IMR-90 (cell line): ENCODE measurements around the gene JMJD8. TPM values are rescaled to one million over a fixed set of nuclear protein-coding genes. Genes with fewer than 3 reads are reported as not detected.

Experiments
- ATAC-seq: fragments of 200-7000 bp; cut with Tn5 transposase; 2 replicates; pipeline ENCODE4 v1.9.1; 2020; ENCODE audit warnings: low read depth, mild to moderate bottlenecking, moderate library complexity
- BruUV-seq: library from RNA; stranded (reverse); fragments of 400-500 nt; replicated peaks from 2 replicates; lab custom pipeline; 2021; lab: Mats Ljungman, UMichigan
- CTCF ChIA-PET: fragments of 300-600 bp; formaldehyde crosslinking; extraction: SDS; loops from one replicate; lab custom pipeline; 2021; ENCODE audit warnings: antibody characterized with exemption; lab: Yijun Ruan, JAX
- POLR2A ChIA-PET: fragments of 300-600 bp; sonication (Branson Sonifier 250); formaldehyde crosslinking; loops from one replicate; lab custom pipeline; 2022; ENCODE audit warnings: antibody characterized with exemption; ENCODE audit not compliant: unreplicated experiment; lab: Charles Lee
- DNase-seq: peaks from one replicate; pipeline ENCODE4 v3.0.0; 2013
- H2AFZ ChIP-seq: replicated peaks from 2 replicates; pipeline ENCODE3; 2013; ENCODE audit warnings: low read length, mild to moderate bottlenecking; ENCODE audit not compliant: poor library complexity
- H2AK5ac ChIP-seq: 2 replicates; pipeline ENCODE4 v1.6.1; 2013; ENCODE audit warnings: low read depth, low read length, inconsistent platforms
- H2AK9ac ChIP-seq: replicated peaks from 2 replicates; pipeline ENCODE3; 2013; ENCODE audit warnings: mild to moderate bottlenecking, low read depth, low read length, moderate library complexity; ENCODE audit not compliant: poor library complexity
- H2BK120ac ChIP-seq: 2 replicates; pipeline ENCODE4 v1.6.1; 2013; ENCODE audit warnings: low read depth, low read length, inconsistent platforms
- H2BK15ac ChIP-seq: 3 replicates; pipeline ENCODE4 v1.6.1; 2013; ENCODE audit warnings: low read depth, low read length, inconsistent platforms
- H2BK20ac ChIP-seq: 2 replicates; pipeline ENCODE4 v1.6.1; 2013; ENCODE audit warnings: low read depth, mild to moderate bottlenecking, inconsistent platforms, low read length, moderate library complexity
- H2BK5ac ChIP-seq: 2 replicates; pipeline ENCODE4 v1.6.1; 2013; ENCODE audit warnings: mild to moderate bottlenecking, low read depth, low read length, inconsistent platforms; ENCODE audit not compliant: poor library complexity, severe bottlenecking
- H3K14ac ChIP-seq: replicated peaks from 2 replicates; pipeline ENCODE4 v1.6.1; 2013; ENCODE audit warnings: low read depth, low read length, inconsistent platforms
- H3K18ac ChIP-seq: 2 replicates; pipeline ENCODE4 v1.6.1; 2013; ENCODE audit warnings: low read depth, low read length, control low read depth
- H3K23ac ChIP-seq: 2 replicates; pipeline ENCODE4 v1.6.1; 2013; ENCODE audit warnings: low read depth, low read length, inconsistent platforms
- H3K27ac ChIP-seq: 2 replicates; pipeline ENCODE4 v1.5.1; 2013; ENCODE audit warnings: mild to moderate bottlenecking, control low read depth, low read length; ENCODE audit not compliant: insufficient read depth
- H3K27me3 ChIP-seq: 2 replicates; pipeline ENCODE4 v1.6.1; 2013; ENCODE audit warnings: low read length; ENCODE audit not compliant: control insufficient read depth, insufficient read depth
- H3K36me3 ChIP-seq: 2 replicates; pipeline ENCODE4 v1.6.1; 2013; ENCODE audit warnings: low read length, mixed read lengths; ENCODE audit not compliant: control insufficient read depth, insufficient read depth
- H3K4ac ChIP-seq: 2 replicates; pipeline ENCODE4 v1.6.1; 2013; ENCODE audit warnings: low read depth, low read length, inconsistent platforms
- H3K4me1 ChIP-seq: 2 replicates; pipeline ENCODE4 v1.6.1; 2013; ENCODE audit warnings: low read length, mixed read lengths; ENCODE audit not compliant: control insufficient read depth, insufficient read depth
- H3K4me2 ChIP-seq: 2 replicates; pipeline ENCODE4 v1.6.1; 2013; ENCODE audit warnings: low read depth, mild to moderate bottlenecking, control low read depth, low read length, moderate library complexity
- H3K4me3 ChIP-seq: 2 replicates; pipeline ENCODE4 v1.5.1; 2013; ENCODE audit warnings: low read depth, mild to moderate bottlenecking, control low read depth, low read length, moderate library complexity; ENCODE audit not compliant: insufficient read depth
- H3K56ac ChIP-seq: 2 replicates; pipeline ENCODE4 v1.6.1; 2013; ENCODE audit warnings: low read length, inconsistent platforms; ENCODE audit not compliant: insufficient read depth; ENCODE audit errors: extremely low read depth
- H3K79me1 ChIP-seq, 2 experiments: 2 replicates each; pipeline ENCODE4 v1.6.1; 2013; ENCODE audit warnings: low read length in 2 of 2, inconsistent platforms in 1 of 2, low read depth in 1 of 2
- H3K9ac ChIP-seq: 2 replicates; pipeline ENCODE4 v1.6.1; 2013; ENCODE audit warnings: low read depth, low read length, control low read depth
- H3K9me1 ChIP-seq: 2 replicates; pipeline ENCODE4 v1.6.1; 2013; ENCODE audit warnings: low read length, inconsistent platforms; ENCODE audit not compliant: insufficient read depth
- H3K9me3 ChIP-seq: 2 replicates; pipeline ENCODE4 v1.6.1; 2013; ENCODE audit warnings: low read length; ENCODE audit not compliant: control insufficient read depth, insufficient read depth
- H4K20me1 ChIP-seq: 2 replicates; pipeline ENCODE4 v1.6.1; 2013; ENCODE audit warnings: low read length, inconsistent platforms; ENCODE audit not compliant: insufficient read depth
- H4K5ac ChIP-seq: 2 replicates; pipeline ENCODE4 v1.6.1; 2013; ENCODE audit warnings: mild to moderate bottlenecking, low read depth, low read length, control low read depth
- H4K8ac ChIP-seq, 2 experiments: 2 replicates each; pipeline ENCODE4 v1.6.1; 2013; ENCODE audit warnings: low read depth in 2 of 2, low read length in 2 of 2, control low read depth in 1 of 2, inconsistent platforms in 1 of 2
- H4K91ac ChIP-seq: 2 replicates; pipeline ENCODE4 v1.6.1; 2013; ENCODE audit warnings: low read depth, low read length, inconsistent platforms; ENCODE audit not compliant: insufficient read depth
- FOS ChIP-seq: fragments of 150-350 bp; IDR thresholded peaks from 2 replicates; pipeline ENCODE4 v1.6.1; 2016; ENCODE audit warnings: low read depth, low read length
- MAFK ChIP-seq: IDR thresholded peaks from 2 replicates; pipeline ENCODE4 v1.6.1; 2012; ENCODE audit warnings: low read depth, low read length, improper control_type of control experiment
- MAZ ChIP-seq: IDR thresholded peaks from 2 replicates; pipeline ENCODE4 v1.6.1; 2012; ENCODE audit warnings: low read depth, mild to moderate bottlenecking, low read length, improper control_type of control experiment, moderate library complexity, borderline replicate concordance
- MXI1 ChIP-seq: IDR thresholded peaks from 2 replicates; pipeline ENCODE4 v1.6.1; 2012; ENCODE audit warnings: low read depth, mild to moderate bottlenecking, low read length, moderate library complexity, borderline replicate concordance
- NFE2L2 ChIP-seq: fragments of 150-350 bp; IDR thresholded peaks from 2 replicates; pipeline ENCODE4 v1.6.1; 2016; ENCODE audit warnings: low read depth, mild to moderate bottlenecking, low read length
- POLR2A ChIP-seq: IDR thresholded peaks from 2 replicates; pipeline ENCODE4 v1.6.1; 2012; ENCODE audit warnings: mild to moderate bottlenecking, low read depth, low read length
- RCOR1 ChIP-seq: IDR thresholded peaks from 2 replicates; pipeline ENCODE4 v1.6.1; 2012; ENCODE audit warnings: mild to moderate bottlenecking, low read length, improper control_type of control experiment; ENCODE audit not compliant: insufficient replicate concordance
- RFX5 ChIP-seq: IDR thresholded peaks from 2 replicates; pipeline ENCODE4 v1.8.0; 2012; ENCODE audit warnings: low read depth, mild to moderate bottlenecking, low read length, moderate library complexity
- WGBS, 2 experiments: methylation state at CpG; one replicate each; pipeline versions ENCODE4 v1.1.5 to v1.1.7; 2013; ENCODE audit warnings: missing lambda C conversion rate in 2 of 2; ENCODE audit not compliant: insufficient read length in 1 of 2; ENCODE audit errors: extremely low coverage in 2 of 2; 5-methylcytosine and 5-hydroxymethylcytosine counted together
- dilution Hi-C: fragments of 300-500 bp; cut with HindIII; formaldehyde crosslinking; loops from one replicate; pipeline ENCODE4 v1.14.3; 2018; ENCODE audit warnings: low sequenced_read_pairs; ENCODE audit not compliant: unreplicated experiment
- in situ Hi-C: fragments of 300-500 bp; cut with MboI; formaldehyde crosslinking; loops from 3 replicates; pipeline ENCODE4 v1.14.3; 2019; ENCODE audit warnings: low sequenced_read_pairs, inconsistent platforms, mixed read lengths
- intact Hi-C: fragments of 100-400 bp; cut with micrococcal nuclease; formaldehyde crosslinking; loops from 2 replicates; pipeline ENCODE4 v1.10.0; 2022
- polyA plus RNA-seq, 3 experiments: library from polyadenylated mRNA; depleted of rRNA; stranded (reverse); fragments of >200 nt; gene quantifications; 2 replicates each; pipeline ENCODE4 v1.2.3, GENCODE V29; 2012; ENCODE audit warnings: low replicate concordance in 1 of 3
- total RNA-seq: library from RNA; depleted of rRNA; stranded (reverse); fragments of >200 nt; gene quantifications from 2 replicates; pipeline ENCODE4 v1.2.3, GENCODE V29; 2012
- TF ChIP-seq, protein P1 (sequence below): fragments of 150-350 bp; IDR thresholded peaks from 2 replicates; pipeline ENCODE4 v1.6.1; 2016; ENCODE audit warnings: low read depth, mild to moderate bottlenecking, low read length, moderate library complexity, borderline replicate concordance
- TF ChIP-seq, protein P2 (sequence below): conservative IDR thresholded peaks from 2 replicates; pipeline ENCODE4 v1.5.1; 2012; ENCODE audit warnings: mild to moderate bottlenecking, low read depth, low read length, improper control_type of control experiment

JMJD8 gene
- total and polyA plus RNA-seq, 2 of the 4 experiments (the other 2 are of a cell fraction) = 17.7 to 62.5 TPM

DNA sequence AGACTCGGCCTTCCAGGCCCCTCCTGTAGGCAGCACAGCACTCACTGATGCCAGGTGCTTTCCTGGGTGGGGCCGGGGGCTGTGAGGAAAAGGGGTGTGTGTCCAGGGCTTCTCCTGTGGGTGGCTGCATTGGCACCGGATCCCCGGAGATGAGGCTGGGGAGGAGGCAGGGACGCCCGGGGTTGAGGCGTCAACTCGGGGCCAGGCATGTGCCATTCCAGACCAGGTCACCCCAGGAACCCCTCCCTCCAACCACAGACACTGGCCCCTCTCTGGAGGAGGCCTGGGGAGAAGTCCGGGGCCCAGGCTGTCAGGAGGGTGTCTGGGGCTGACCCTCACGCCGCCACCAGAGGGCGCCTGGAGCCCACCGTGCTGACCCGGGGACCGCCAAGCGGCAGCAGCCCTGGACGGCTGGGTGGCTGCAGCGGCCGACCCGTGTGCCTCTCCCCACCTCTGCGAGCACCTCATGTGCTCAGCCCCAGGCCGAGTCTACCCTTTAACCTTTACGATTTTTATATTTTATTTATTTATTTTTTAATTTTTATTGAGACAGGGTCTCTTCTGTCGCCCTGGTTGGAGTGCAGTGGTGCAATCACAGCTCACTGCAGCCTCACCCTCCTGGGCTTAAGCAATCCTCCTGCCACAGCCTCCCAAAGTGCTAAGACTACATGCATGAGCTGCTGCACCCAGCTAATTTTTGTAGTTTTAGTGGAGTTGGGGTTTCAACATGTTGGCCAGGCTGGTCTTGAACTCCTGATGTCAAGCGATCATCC is 27.6 kb upstream of the JMJD8 start (continued):
- TF ChIP-seq, protein P1, sequence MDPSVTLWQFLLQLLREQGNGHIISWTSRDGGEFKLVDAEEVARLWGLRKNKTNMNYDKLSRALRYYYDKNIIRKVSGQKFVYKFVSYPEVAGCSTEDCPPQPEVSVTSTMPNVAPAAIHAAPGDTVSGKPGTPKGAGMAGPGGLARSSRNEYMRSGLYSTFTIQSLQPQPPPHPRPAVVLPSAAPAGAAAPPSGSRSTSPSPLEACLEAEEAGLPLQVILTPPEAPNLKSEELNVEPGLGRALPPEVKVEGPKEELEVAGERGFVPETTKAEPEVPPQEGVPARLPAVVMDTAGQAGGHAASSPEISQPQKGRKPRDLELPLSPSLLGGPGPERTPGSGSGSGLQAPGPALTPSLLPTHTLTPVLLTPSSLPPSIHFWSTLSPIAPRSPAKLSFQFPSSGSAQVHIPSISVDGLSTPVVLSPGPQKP = no peak
- peak; percentile 30; the same call in 1 of the 2 replicates for TF ChIP-seq MAZ

DNA sequence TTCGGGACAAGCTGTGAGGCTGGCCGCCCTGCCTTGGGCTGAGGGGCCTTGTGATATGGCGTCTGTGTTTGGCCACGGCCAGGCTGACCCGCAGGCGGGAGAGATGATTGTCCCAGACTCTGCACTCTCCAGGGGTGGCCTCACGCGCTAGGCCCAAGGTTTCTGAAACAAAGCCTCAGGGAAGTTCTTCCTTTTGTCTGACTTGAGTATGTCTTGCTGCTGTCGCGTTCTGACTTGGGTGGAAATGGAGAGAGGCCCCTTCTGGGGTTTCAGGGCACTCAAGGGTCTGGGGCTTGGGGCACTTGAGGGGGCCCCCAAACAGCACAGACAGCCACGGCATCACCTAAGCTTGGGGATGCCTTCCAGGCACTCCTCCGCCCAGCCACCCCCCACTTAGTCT is 26.9 kb upstream of the JMJD8 start:
- Histone ChIP-seq H4K5ac (no peak overlapping the region), H3K27ac (no peak overlapping the region), H3K9me1 (no peaks in the 10 kb centered on the region), H3K56ac (no peak overlapping the region), H2AK9ac (no peak overlapping the region), H2AFZ (no peak overlapping the region), H2BK5ac (no peak overlapping the region), H4K20me1 (peaks cover 14% of the 10 kb centered on the region), H2BK15ac (no peak overlapping the region), H3K27me3 (peaks cover 21% of the 10 kb centered on the region), H3K4ac (no peak overlapping the region), H3K4me2 (no peak overlapping the region), H3K4me1 (peaks cover 11% of the 10 kb centered on the region; the same call in 1 of the 2 replicates), H2BK20ac (no peak overlapping the region), H3K9me3 (no peaks in the 10 kb centered on the region), H3K14ac (no peak overlapping the region), H3K9ac (no peak overlapping the region), H4K8ac (no peak overlapping the region), H2AK5ac (no peak overlapping the region; the same call in 1 of the 2 replicates), H4K91ac (no peak overlapping the region), H3K4me3 (no peak overlapping the region), H3K36me3 (no peaks in the 10 kb centered on the region), H3K18ac (no peak overlapping the region), H3K23ac (no peak overlapping the region), H2BK120ac (no peak overlapping the region), H3K79me1 (peaks cover 0 to 4% of the 10 kb centered on the region in 2 experiments; a peak in 1 of 4 replicates)
- intact Hi-C loops = loop anchor here (5.0 kb wide), 1 partner anchor 271 kb away; the partner anchor contains the start of gene SOX8
- ChIA-PET CTCF (no interaction called here), POLR2A (no interaction called here)
- 63% methylated on average over 5 of the region's 12 CpGs; no CpG with 5 or more reads in 1 of the 2 experiments for WGBS, 2 experiments
- dilution Hi-C loops = no loop called here
- no peak for DNase-seq
- in situ Hi-C loops = loop anchor here (5.0 to 25.0 kb wide), 2 partner anchors 76 to 351 kb away; partner anchors contain the start of genes CHTF18, RPUSD1 and SSTR5
- no peak for TF ChIP-seq NFE2L2
- TF ChIP-seq, protein P2, sequence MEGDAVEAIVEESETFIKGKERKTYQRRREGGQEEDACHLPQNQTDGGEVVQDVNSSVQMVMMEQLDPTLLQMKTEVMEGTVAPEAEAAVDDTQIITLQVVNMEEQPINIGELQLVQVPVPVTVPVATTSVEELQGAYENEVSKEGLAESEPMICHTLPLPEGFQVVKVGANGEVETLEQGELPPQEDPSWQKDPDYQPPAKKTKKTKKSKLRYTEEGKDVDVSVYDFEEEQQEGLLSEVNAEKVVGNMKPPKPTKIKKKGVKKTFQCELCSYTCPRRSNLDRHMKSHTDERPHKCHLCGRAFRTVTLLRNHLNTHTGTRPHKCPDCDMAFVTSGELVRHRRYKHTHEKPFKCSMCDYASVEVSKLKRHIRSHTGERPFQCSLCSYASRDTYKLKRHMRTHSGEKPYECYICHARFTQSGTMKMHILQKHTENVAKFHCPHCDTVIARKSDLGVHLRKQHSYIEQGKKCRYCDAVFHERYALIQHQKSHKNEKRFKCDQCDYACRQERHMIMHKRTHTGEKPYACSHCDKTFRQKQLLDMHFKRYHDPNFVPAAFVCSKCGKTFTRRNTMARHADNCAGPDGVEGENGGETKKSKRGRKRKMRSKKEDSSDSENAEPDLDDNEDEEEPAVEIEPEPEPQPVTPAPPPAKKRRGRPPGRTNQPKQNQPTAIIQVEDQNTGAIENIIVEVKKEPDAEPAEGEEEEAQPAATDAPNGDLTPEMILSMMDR = no peak
- no peak for TF ChIP-seq FOS
- no peak for TF ChIP-seq POLR2A
- no peak for TF ChIP-seq RCOR1
- no peak for TF ChIP-seq RFX5
- no peak for TF ChIP-seq MAFK
- TF ChIP-seq MXI1 = no peak
- TF ChIP-seq, protein P1 = no peak
- no TSS peak for BruUV-seq
- no peak for ATAC-seq
